Measurements from ENCODE around the gene ABITRAM.

Gene ABITRAM

DNA sequence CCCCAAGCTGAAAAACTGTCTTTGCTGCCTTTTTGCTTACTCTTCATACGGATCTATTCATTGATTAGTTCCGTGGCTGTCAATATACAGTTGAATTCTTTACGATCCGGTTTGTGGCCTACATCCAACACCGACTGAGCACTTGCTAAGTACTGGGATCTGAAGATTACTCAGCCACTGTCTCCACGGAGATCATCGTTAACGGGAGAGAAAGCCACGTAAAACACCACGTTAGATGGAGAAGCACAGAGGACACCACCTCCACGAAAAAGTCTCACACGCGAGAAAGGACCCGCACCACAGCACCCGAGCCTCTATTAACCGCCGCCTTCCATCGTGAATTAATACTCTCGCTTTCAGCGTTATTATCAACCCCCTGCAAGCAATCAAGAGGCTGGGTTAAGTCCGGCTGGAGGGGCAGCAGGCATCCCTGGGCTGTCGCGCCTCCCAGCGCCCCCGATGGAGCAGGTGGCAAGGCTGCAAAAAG, 926 bp upstream of the ABITRAM start:
- DNase-seq, result peak; percentile 83

DNA sequence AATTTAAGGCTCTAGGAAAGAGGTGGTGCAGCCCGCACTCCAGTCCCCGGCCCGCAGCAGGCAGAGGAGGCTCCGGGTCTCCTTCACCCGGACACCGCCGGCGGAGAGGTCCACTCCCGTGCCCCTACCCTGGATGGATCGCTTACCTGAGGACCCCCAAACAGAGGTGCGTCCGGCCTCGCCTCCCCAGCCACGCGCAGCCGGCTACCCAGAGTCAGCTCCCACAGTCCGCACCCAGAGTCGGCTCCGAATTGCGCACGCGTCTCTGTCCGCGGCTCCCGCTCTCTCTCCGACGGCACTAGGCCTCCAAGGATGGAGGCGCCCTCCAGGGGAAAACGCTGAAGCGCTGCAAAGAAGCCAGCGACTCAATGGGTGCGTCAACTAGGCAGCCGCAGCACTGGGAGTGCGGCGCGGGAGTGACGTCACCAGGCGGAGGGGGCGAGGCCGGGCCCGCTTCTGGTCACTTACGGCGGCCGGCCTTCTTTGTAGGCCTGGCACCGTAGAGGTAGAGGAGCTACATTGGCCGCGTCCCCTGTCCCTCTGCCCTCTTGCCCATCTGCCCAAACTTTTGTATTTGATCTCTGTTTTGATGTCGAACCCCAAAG, 380 bp upstream of the ABITRAM start, which contains the start of gene ELP1:
TSS of gene ELP1 (minus strand) at position 407 of the 605 bp plus-strand sequence. CDS start 2,978 bp downstream, outside the sequence.
- DNase-seq, result peak; percentile 98

DNA sequence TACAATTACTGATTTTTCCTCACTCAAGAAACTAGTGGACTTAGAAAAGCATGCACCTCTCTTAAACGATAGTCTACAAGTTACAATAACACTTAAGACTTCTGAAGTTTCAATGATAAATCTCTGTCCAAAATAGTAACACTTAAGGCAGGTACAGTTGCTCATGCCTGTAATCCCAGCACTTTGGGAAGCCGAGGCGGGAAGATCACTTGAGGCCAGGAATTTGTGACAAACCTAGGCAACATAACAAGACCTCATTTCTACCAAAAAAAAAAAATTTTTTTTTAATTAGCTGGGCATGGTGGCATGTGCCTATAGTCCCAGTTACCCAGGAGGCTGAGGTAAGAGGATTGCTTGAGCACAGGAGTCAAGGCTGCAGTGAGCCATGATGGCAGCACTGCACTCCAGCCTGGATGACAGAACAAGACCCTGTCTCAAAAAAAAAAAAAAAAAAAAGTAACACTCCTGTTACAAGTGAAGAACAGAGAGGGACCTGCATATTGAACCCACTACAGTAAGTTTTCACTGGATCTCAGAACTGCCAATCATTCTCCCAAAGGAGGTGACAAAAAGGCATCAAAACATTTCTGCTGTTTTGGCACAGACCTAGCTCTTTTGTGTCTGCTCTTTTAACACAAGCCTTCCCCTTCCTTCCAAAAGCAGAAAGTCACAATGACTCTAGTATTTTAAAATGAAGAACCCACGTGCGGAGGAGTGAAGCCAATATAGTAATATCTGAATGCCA, 3.5 kb downstream of the ABITRAM start:
- no peak for DNase-seq

DNA sequence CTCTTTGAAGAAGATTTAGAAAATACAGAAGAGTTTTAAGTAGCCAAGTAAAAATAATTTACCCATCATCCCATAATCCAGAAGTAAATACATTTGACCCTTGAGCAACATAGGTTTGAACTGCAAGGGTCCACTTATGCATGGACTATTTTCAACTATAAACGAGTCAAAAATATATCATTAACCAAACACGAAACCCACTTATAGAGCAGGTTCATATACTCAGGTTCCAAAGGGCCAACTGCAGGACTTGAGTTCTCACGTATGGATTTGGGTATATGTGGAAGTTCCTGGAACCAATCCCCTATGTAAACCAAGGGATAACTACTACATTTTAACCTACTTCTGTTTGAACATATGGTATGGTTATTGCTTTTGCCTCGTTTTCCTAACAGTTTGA, 5.8 kb downstream of the ABITRAM start:
- no peak for DNase-seq

DNA sequence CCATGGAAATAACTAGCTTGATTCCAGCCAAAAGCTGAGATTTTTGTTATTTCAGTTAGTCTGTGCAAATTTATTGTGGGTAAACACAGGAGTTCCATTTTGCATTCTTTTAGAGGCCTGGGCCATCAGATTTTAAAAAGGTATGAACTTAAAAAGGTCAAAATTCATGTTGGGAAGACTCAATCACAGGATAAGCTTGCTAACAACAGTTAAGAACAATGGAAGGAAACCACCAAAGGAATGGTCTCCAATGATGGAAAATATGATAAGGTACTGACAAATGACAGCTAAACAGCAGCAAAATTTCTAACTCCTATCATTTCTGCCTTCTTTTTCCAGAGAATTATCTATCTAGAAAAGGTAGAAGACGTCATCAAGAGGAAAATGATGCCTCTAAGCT, 16.0 kb downstream of the ABITRAM start:
- no peak for DNase-seq

DNA sequence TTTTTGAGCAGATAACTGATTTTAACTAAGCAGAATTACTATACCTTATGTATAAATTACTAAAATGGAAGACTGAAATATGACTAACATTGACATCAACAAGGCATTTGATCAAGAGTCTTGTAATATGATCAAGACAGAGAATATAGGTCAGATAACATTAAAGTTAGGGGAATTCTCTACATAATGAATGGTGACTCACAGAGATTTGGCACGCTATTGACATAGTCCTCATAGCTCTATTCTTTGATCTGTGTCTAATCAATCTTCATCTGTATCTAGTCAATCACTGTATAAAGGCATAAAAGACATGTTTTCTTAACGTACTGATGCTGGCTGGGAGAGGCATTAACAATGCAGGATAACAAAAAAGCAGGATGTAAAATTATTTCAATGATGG, 17.4 kb downstream of the ABITRAM start:
- DNase-seq, result no peak

DNA sequence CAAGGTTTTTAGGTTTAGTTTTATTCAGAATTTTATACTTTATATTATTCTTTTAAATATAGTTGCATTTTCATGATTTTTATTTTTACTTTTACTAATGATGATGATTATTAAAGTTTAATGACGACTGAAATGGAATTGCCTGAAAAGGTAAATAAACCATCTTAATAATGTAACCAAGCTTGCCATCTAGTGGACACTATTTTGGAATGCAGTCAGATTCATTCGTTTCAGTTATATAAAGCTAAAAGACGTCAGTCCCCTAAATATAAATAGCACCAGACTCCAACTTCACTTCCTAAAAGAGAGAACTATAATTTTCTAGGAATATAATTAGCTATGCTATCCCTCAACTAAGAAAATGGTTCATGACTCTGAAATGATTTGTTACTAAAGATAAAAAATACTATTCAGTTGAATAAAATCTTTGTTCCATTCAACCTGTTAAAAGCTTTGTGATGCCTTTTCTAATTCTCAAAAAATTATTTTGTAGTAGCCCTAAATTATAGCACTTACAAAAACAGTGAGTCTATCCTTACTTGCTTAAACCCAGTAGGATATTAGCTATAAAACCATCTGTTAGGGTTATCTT, 19.9 kb downstream of the ABITRAM start:
- peak; percentile 55 for DNase-seq

DNA sequence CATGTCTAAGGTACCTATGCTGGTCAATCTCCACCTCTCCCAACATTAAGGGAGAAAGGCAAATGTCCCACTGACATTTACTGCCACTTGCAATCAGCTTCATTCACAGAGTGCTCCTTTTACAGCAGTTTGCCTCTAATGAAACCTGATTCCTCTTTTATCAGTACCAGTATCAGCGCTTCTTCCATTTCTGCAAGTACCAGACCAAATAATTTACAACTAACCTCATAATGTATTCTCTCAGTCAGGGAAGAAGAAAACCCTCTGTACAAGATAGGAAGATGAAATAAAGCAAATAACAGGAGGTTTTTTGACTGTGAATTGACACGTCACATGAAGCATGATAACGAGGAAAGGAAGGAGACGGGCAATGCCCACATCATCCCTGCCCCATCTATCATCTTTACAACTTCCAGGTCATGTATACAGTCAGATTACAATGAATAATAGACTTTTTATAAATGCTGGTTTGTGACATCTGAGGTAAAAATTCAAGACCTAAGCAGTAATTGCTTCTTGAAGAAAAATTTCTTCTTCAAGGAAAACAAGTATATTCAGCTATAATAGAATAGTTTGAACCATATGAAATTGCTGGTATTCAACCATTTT, 21.9 kb downstream of the ABITRAM start:
- DNase-seq, result peak; percentile 60

DNA sequence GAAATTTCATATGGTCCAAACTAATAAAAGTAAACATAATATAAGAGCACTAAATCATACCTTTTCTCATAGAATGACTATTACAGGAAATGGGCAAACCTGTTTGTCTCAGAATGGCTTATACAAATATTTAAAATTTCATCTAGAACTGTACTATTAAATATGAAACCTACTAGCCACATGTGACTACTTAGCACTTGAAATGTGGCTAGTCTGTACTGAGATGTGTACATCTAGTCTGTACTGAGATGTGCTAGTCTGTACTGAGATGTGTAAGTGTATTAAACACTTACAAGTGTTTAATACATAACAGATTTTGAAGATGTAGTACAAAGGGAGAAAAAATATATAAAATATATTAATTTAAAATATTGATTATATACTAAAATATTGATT, 22.4 kb downstream of the ABITRAM start:
- DNase-seq, result peak; percentile 28

DNA sequence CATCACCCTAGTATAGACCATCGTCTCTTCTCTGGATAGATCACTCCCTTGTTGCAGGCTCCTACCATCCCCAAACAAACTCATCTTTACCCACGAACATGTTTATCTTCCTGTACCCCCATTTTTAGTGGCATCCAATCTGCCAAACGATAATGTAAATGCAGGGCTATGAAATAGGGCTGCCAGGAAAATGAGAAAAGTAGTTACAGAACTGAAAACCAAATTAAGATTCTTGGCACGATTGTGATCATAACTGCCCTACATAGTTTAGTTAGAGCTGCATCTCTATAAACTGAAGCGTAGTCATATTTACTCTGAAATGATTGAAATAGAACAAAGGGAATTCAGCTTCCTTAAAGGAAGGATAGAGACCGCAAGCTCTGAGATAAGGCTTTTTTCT, 26.1 kb downstream of the ABITRAM start:
- no peak for DNase-seq

DNA sequence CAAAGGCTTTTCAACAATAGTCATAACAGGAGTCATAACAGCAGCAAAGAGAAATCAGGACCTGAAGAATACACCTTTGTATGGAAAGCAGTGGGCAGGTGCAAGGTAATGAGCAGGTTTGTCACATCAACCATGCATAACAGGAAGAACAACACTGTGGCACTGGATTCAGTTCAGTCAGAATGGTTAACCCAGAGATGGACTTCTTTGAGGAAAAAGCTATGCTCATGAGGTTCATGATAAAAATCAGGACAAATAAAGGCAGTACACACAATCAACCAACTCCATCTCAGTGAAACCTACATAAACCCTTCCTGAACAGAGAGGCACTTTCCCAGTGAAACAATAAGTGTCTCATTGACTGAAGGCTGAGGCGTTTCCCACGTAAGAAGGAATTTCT, 27.0 kb downstream of the ABITRAM start:
- no peak for DNase-seq

DNA sequence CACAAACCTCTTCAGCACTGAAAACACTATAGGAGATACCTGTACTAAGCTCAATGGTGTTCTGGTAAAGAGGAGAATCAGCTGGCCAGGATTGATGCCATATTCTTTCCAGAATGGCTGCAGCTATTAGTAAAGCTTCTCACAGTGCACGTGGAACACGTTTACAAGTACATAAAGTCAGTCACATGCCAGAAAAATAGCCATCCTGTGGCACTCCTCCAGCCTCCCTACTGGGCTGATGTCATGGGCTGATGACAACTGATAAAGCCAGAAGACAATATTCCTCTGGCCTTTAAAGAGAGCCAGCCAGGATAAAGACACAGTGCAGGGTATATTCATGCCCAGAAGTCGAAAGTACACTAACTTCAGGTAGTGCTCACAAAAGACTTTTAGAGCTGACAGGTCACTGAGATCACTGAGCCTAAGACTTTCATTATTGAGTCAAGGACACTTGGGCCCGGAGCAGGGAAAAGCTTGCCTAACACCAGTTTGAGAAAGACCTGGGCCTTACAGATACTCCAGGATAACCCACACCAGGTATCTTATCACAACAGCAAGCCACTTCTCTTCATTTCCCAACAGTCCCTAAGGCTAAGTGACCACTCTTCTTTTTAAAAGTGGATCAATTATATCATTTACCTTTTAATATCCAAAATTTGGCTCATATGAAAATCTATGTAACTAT, 29.4 kb downstream of the ABITRAM start:
- peak; percentile 24 for DNase-seq

DNA sequence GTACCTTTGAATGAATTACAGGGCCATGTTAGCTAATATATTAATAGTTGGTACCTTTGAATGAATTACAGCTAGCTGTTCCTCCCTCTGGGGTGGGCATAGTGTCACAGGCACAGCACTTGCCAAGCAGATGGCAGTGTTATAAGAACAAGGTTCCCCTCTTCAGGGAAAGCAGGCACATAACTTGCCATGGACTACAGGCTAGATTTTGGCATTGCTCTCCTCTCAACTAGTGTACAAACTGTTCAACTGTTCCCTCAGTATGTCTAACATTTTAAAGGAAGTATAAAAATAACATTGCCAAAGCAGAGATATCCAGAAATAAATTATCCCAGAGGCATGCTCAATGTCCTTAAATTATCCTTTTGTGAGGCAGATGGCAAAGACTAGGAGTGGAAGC, 33.7 kb downstream of the ABITRAM start:
- no peak for DNase-seq

DNA sequence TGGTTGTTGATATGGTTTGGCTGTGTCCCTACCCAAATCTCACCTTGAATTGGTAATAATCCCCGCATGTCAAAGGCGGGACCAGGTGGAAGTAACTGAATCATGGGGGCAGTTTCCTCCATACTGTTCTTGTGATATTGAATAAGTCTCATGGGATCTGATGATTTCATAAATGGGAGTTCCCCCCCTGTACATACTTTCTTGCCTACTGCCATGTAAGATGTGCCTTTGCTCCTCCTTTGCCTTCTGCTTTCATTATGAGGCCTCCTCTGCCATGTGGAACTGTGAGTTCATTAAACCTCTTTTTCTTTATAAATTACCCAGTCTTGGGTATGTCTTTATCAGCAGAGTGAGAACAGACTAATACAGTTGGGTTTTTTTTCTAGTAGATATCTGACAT, 37.2 kb downstream of the ABITRAM start:
- peak; percentile 12 for DNase-seq

DNA sequence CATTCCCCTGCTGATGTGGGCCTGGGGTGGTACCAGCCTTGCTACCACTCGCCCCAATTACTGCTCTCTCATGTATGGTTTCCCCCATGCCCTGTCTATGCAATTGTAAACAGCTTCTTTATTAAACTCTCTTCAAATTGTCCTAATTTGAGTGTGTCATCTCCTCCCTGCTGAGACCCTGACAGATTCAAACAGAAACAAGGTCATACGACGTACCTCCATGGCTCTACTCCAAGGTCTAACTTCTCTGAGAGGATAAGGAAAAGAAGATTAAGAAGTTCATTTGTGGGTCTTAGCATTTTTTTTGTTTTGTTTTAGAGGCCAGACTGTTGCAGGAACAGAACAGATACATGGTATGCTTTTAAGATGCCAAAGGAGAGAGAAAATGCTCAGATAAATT, 38.0 kb downstream of the ABITRAM start:
- peak; percentile 81 for DNase-seq

DNA sequence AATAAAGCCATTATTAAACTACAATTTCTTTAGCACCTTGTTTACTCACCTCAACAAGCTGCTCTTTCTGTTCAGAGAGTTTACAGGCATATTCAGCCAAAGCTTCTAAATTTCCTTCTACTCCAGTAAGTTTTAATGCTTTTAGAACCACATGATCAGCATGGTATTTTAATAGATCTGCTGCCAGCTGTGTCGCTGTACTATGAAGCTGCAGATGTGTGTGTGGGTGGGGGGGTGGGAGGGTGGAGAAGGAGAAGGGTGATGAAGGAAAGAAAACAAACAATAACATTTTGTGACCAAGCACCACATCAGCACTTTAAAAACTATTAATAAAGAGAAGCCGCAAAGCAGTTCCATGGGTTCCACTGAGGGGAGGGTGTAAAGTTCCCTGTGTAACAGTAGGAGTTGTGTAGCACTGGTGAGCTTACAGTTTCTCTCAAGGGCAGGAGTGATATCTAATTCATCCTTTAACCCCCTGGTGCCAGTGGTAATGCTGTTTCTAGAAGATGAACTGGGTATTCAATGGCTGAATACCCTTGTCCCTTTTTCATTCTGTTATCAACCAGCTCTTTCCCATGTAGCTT, 38.5 kb downstream of the ABITRAM start:
- peak; percentile 34 for DNase-seq

DNA sequence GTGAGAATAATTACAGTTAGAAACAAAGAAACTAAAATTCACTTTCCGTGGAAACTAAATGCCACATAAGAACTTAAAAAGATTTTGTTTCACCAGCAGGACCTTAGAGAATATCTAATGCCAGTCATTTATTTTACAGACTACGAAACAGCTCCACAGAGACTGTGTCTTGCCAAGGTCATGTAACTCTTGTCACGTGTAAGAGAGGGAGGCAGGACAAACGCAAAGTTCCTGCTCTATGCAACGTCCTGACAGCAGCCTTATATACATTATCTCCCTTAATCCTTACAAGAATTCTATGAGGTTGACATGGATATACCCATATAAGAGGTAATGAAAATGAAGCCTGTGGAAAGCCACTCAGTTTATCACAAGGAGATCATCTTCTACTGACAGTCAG, 39.7 kb downstream of the ABITRAM start:
- DNase-seq, result no peak

DNA sequence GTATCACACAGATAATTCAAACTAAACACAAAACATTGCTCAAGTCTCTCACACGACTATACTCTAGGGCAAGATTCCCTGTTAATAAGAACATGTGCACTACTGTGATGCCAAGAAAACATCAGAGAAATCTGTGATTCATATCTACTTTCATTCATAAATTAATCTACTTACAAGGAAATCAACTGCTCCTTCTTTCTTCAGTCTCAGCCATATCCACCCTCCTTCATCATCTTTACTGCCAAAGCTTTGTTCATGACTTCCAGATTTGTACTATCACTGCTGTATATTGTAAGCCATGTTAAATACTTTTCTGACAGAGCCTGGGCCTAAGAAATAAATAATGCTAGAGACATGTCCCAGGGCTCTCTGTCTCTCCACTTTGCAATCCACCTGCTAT, 44.0 kb downstream of the ABITRAM start:
- no peak for DNase-seq

DNA sequence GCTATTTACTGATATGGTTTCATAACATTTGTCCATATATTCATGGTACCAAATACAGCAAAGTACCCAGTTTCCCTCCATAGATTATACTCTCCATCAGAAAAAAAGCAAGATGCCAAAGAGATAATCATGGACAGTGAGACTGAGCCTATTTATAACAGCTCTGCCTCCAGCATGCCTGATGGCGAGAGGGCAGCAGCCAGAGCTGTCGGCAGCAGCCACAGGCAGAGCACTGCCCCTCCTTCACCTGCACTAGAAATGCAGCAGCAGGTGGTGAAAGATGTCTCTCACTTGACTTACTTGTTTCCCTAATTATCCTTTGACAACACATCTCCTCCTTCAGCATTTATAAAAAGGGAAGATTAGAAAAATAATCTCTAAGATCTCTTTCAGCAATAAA, 46.7 kb downstream of the ABITRAM start:
- no peak for DNase-seq

DNA sequence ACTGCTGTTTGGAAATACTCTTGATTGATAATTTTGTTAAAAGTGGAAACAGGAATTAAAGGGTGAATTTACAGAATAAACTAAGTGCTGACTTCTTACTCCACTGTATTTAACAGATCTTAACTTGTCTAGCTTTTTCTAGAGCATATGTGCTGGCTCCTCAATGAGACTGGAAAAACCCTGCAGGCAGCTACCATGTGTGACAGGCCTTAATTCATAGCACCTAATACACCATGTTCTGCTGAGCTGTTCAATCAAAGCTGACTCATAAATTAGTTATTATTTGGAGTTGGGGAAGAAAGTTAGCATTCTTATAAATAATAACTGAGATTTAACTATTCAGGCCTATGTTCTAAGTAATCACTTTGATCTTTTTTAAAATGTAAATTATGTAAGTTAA, 49.7 kb downstream of the ABITRAM start:
- no peak for DNase-seq

All from NCI-H69 (cell line).